GM18870 (cell line): ENCODE data around the gene CHAT.

Experiments used
- ATAC-seq: cut with Tn5 transposase; IDR thresholded peaks from one replicate; pipeline ENCODE4 v1.9.1; 2021; ENCODE audit warnings: moderate library complexity; ENCODE audit not compliant: unreplicated experiment

Gene CHAT

GRCh38 chr10:49651039-49651835, 37.4 kb downstream of the CHAT start:
- ATAC-seq = no peak

GRCh38 chr10:49651917-49652316, 38.1 kb downstream of the CHAT start:
- no peak for ATAC-seq

- ATAC-seq = no peak
Measured at GRCh38 chr10:49652421-49653272, 38.8 kb downstream of the CHAT start.

GRCh38 chr10:49653273-49653929, 39.6 kb downstream of the CHAT start:
- ATAC-seq = no peak

- no peak for ATAC-seq
Measured at GRCh38 chr10:49654036-49654693, 40.3 kb downstream of the CHAT start.

GRCh38 chr10:49655099-49655498, 41.3 kb downstream of the CHAT start:
- ATAC-seq = no peak

GRCh38 chr10:49656845-49657493, 43.1 kb downstream of the CHAT start:
- no peak for ATAC-seq

- ATAC-seq = no peak
Measured at GRCh38 chr10:49657606-49658005, 43.8 kb downstream of the CHAT start.

GRCh38 chr10:49661140-49661856, 47.5 kb downstream of the CHAT start:
- no peak for ATAC-seq

GRCh38 chr10:49662169-49662830, 48.5 kb downstream of the CHAT start:
- no peak for ATAC-seq

- no peak for ATAC-seq
Measured at GRCh38 chr10:49663596-49663995, 49.8 kb downstream of the CHAT start.

GRCh38 chr10:49664006-49664841, 50.4 kb downstream of the CHAT start:
- no peak for ATAC-seq

- no peak for ATAC-seq
Measured at GRCh38 chr10:49664842-49665355, 51.1 kb downstream of the CHAT start.

- no peak for ATAC-seq
Measured at GRCh38 chr10:49666054-49666615, 52.3 kb downstream of the CHAT start.

- no peak for ATAC-seq
Measured at GRCh38 chr10:49666685-49667084, 52.8 kb downstream of the CHAT start.

GRCh38 chr10:49667991-49668390, 54.2 kb downstream of the CHAT start:
- no peak for ATAC-seq

- no peak for ATAC-seq
Measured at GRCh38 chr10:49668684-49669083, 54.8 kb downstream of the CHAT start.
